ENCODE measurements around the gene ABLIM1.

- TF ChIP-seq, protein P1, sequence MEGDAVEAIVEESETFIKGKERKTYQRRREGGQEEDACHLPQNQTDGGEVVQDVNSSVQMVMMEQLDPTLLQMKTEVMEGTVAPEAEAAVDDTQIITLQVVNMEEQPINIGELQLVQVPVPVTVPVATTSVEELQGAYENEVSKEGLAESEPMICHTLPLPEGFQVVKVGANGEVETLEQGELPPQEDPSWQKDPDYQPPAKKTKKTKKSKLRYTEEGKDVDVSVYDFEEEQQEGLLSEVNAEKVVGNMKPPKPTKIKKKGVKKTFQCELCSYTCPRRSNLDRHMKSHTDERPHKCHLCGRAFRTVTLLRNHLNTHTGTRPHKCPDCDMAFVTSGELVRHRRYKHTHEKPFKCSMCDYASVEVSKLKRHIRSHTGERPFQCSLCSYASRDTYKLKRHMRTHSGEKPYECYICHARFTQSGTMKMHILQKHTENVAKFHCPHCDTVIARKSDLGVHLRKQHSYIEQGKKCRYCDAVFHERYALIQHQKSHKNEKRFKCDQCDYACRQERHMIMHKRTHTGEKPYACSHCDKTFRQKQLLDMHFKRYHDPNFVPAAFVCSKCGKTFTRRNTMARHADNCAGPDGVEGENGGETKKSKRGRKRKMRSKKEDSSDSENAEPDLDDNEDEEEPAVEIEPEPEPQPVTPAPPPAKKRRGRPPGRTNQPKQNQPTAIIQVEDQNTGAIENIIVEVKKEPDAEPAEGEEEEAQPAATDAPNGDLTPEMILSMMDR (IDR thresholded peaks at IDR 0.05) = no peak
- no peak for TF ChIP-seq POLR2A (IDR thresholded peaks at IDR 0.05)
Observed at GRCh38 chr10:114616516-114616915, 41.6 kb downstream of the ABLIM1 start.
